Endothelial cell of umbilical vein (primary cell): ENCODE measurements around the gene PTGS1. TPM values are rescaled to one million over a fixed set of nuclear protein-coding genes. Genes with fewer than 3 reads are reported as not detected.

Experiments used
- BruUV-seq: library from RNA; stranded (reverse); fragments of 400-500 nt; replicated peaks from 2 replicates; lab custom pipeline; 2021; lab: Mats Ljungman, UMichigan
- CTCF ChIA-PET: fragments of 300-600, 350-600 bp; sonication (Branson Sonifier 250); formaldehyde crosslinking; loops from one replicate; lab custom pipeline; 2021; ENCODE audit warnings: antibody characterized with exemption, inconsistent platforms; lab: Charles Lee
- POLR2A ChIA-PET: fragments of 300-600, 350-600 bp; sonication (Branson Sonifier 250); formaldehyde crosslinking; loops from one replicate; lab custom pipeline; 2021; ENCODE audit warnings: antibody characterized with exemption, inconsistent platforms; lab: Charles Lee
- DNase-seq: peaks from one replicate; pipeline ENCODE4 v3.0.0-alpha.2; 2011; ENCODE audit warnings: low read depth, low spot score
- FAIRE-seq: peaks from 2 replicates; lab custom pipeline; 2011; peaks lifted over from hg19 to GRCh38; lab: Jason Lieb, UNC
- H2AFZ ChIP-seq: 2 replicates; pipeline ENCODE4 v1.6.0; 2012; ENCODE audit warnings: low read depth, low read length, control low read depth, inconsistent platforms
- H3K27ac ChIP-seq: 2 replicates; pipeline ENCODE4 v1.5.1; 2011; ENCODE audit warnings: low read depth, mild to moderate bottlenecking, control low read depth, low read length, moderate library complexity; ENCODE audit not compliant: insufficient read depth
- H3K27me3 ChIP-seq, 2 experiments: 2 replicates each; pipeline versions ENCODE4 v1.6.0 to v1.6.1; 2011; ENCODE audit warnings: low read length in 2 of 2, mixed read lengths in 1 of 2; ENCODE audit not compliant: control insufficient read depth in 2 of 2, insufficient read depth in 2 of 2
- H3K36me3 ChIP-seq, 2 experiments: 2 replicates in 1 of 2; 3 replicates in 1 of 2; pipeline ENCODE4 v1.5.1; 2011; ENCODE audit warnings: low read length in 2 of 2, mild to moderate bottlenecking in 1 of 2, moderate library complexity in 1 of 2; ENCODE audit not compliant: control insufficient read depth in 2 of 2, insufficient read depth in 2 of 2; ENCODE audit errors: extremely low read depth in 1 of 2
- H3K4me1 ChIP-seq: 3 replicates; pipeline ENCODE4 v1.5.1; 2011; ENCODE audit warnings: mild to moderate bottlenecking, low read length; ENCODE audit not compliant: control insufficient read depth, insufficient read depth; ENCODE audit errors: extremely low read depth
- H3K4me2 ChIP-seq: 2 replicates; pipeline ENCODE4 v1.6.1; 2011; ENCODE audit warnings: low read length, control low read depth, mixed read lengths; ENCODE audit not compliant: insufficient read depth
- H3K4me3 ChIP-seq, 3 experiments: fragments of 200-600 bp in 1 of 3; sonication (generic), shearing (Covaris generic) in 1 of 3; replicated peaks in 1 of 3; 2 replicates each; pipeline ENCODE4 v1.5.1; 2011 to 2016; ENCODE audit warnings: control low read depth in 3 of 3, low read length in 3 of 3, mild to moderate bottlenecking in 2 of 3, inconsistent platforms in 1 of 3, low read depth in 1 of 3, moderate library complexity in 1 of 3; ENCODE audit not compliant: insufficient read depth in 1 of 3
- H3K79me2 ChIP-seq: 2 replicates; pipeline ENCODE4 v1.6.0; 2012; ENCODE audit warnings: low read length, inconsistent platforms; ENCODE audit not compliant: control insufficient read depth, insufficient read depth
- H3K9ac ChIP-seq: replicated peaks from 2 replicates; pipeline ENCODE3; 2011; ENCODE audit warnings: low read length, control low read depth; ENCODE audit not compliant: insufficient read depth; ENCODE audit errors: extremely low read depth
- H3K9me1 ChIP-seq: replicated peaks from 3 replicates; pipeline ENCODE4 v1.6.0; 2011; ENCODE audit warnings: mild to moderate bottlenecking, low read length; ENCODE audit not compliant: control insufficient read depth, insufficient read depth; ENCODE audit errors: extremely low read depth
- H3K9me3 ChIP-seq: replicated peaks from 2 replicates; pipeline ENCODE4 v1.5.1; 2012; ENCODE audit warnings: low read length, inconsistent platforms; ENCODE audit not compliant: control insufficient read depth, insufficient read depth
- H4K20me1 ChIP-seq: replicated peaks from 2 replicates; pipeline ENCODE3; 2011; ENCODE audit warnings: mild to moderate bottlenecking, low read length; ENCODE audit not compliant: control insufficient read depth, insufficient read depth; ENCODE audit errors: extremely low read depth
- CTCF ChIP-seq, 2 donors: IDR thresholded peaks; 1 replicate in 1 of 2; 2 replicates in 1 of 2; pipeline ENCODE4 v1.5.1; 2011; ENCODE audit warnings: low read length in 2 of 2, mild to moderate bottlenecking in 2 of 2, moderate library complexity in 2 of 2, control low read depth in 1 of 2, inconsistent platforms in 1 of 2, low read depth in 1 of 2; ENCODE audit not compliant: insufficient read depth in 1 of 2; ENCODE audit errors: extremely low read depth in 1 of 2
- EZH2 ChIP-seq: IDR thresholded peaks from 2 replicates; pipeline ENCODE4 v1.6.1; 2012; ENCODE audit warnings: borderline replicate concordance, low read depth, mild to moderate bottlenecking, moderate library complexity, low read length, inconsistent platforms; ENCODE audit not compliant: severe bottlenecking
- FOS ChIP-seq: IDR thresholded peaks from 2 replicates; pipeline ENCODE4 v1.6.1; 2011; ENCODE audit warnings: mild to moderate bottlenecking, low read length, moderate library complexity, borderline replicate concordance; ENCODE audit not compliant: insufficient read depth
- GATA2 ChIP-seq: IDR thresholded peaks from 2 replicates; pipeline ENCODE4 v1.7.0; 2011; ENCODE audit warnings: low read depth, mild to moderate bottlenecking, moderate library complexity, mixed read lengths, low read length; ENCODE audit not compliant: insufficient read length, insufficient read depth
- JUN ChIP-seq: IDR thresholded peaks from 2 replicates; pipeline ENCODE4 v1.6.1; 2011; ENCODE audit warnings: borderline replicate concordance, low read depth; ENCODE audit not compliant: insufficient read length, insufficient read depth
- MYC ChIP-seq: IDR thresholded peaks from one replicate; pipeline ENCODE4 v1.6.1; 2011; ENCODE audit warnings: mild to moderate bottlenecking, low read depth, low read length
- POLR2A ChIP-seq: IDR thresholded peaks from 2 replicates; pipeline ENCODE4 v1.6.1; 2012; ENCODE audit warnings: low read depth, mild to moderate bottlenecking, control low read depth, low read length
- POLR2AphosphoS5 ChIP-seq: IDR thresholded peaks from 2 replicates; pipeline ENCODE4 v1.6.1; 2012; ENCODE audit warnings: low read depth, mild to moderate bottlenecking, control low read depth, low read length, moderate library complexity; ENCODE audit not compliant: insufficient read depth
- dilution Hi-C: fragments of 300-500 bp; cut with MboI; formaldehyde crosslinking; loops from one replicate; pipeline ENCODE4 v1.15.0; 2019; ENCODE audit warnings: low sequenced_read_pairs; ENCODE audit not compliant: extremely low pct_ligation_motif_present
- intact Hi-C: fragments of 100-400 bp; cut with micrococcal nuclease; formaldehyde crosslinking; loops from one replicate; pipeline ENCODE4 v1.10.0; 2022
- polyA plus RNA-seq, 4 experiments: library from polyadenylated mRNA; depleted of rRNA in 3 of 4; stranded (reverse) in 3 of 4; unstranded in 1 of 4; fragments of >200 nt; gene quantifications; 2 replicates each; pipeline versions ENCODE4 v1.2.1 to v1.2.3, GENCODE V29; 2011 to 2012; ENCODE audit warnings: missing spikeins in 1 of 4
- total RNA-seq: library from RNA; stranded (reverse); gene quantifications from 2 replicates; pipeline ENCODE4 v1.2.3, GENCODE V29; 2021
- TF ChIP-seq, protein P1 (sequence below): IDR thresholded peaks from 2 replicates; pipeline ENCODE4 v1.6.1; 2011; ENCODE audit not compliant: insufficient read depth, insufficient read length

Gene PTGS1
- total and polyA plus RNA-seq, 2 donors (not counting 3 experiments of a cell fraction or from before 2014, with no cell fraction given), result 37.6 to 45.2 TPM

DNA sequence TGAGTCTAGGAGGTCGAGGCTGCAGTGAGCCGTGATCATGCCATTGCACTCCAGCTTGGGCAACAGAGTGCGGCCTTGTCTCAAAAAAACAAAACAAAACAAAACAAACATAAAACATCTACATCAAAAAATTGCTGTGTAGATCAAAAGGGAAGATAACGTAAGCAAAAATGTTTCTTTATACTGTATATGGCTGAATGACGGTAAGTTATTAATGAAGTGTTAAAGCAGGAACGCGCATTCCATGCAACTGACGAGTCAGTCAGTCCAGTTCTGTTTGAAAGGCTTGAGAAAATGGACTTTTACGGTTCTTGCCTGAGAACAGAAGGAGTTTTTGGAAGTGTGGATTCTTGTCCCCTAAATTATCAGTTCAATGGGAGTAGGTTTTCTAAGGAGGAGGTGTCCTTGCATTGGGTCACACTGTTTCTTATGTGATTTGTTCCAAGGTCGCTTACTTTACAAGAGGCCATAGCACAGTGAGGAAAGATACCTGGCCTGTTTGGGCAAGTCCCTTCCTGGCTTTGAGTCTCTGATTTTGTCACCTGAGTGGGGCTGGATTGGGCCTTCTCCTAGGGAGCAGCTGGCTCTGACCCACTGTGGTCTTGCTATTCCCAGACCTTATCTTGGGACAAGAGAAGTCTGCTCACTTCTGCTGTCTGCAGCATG is 6.6 kb upstream of the PTGS1 start:
- Histone ChIP-seq H3K4me1 (no peaks in the 10 kb centered on the region), H3K9ac (no peak overlapping the region), H3K27ac (no peak overlapping the region), H3K4me3 (no peak overlapping the region), H3K79me2 (no peaks in the 10 kb centered on the region), H3K9me3 (no peaks in the 10 kb centered on the region), H2AFZ (no peak overlapping the region), H3K9me1 (no peaks in the 10 kb centered on the region), H3K4me2 (no peak overlapping the region), H4K20me1 (no peaks in the 10 kb centered on the region), H3K27me3 (no peaks in the 10 kb centered on the region), H3K36me3 (no peaks in the 10 kb centered on the region)
- dilution Hi-C loops (loop anchor here (25.0 kb wide), 1 partner anchor 252 kb away; no protein-coding TSS in a partner anchor), intact Hi-C loops (no loop called here)
- TF ChIP-seq EZH2, result no peak
- TF ChIP-seq FOS, result no peak
- no peak for TF ChIP-seq POLR2AphosphoS5
- no peak for TF ChIP-seq GATA2
- no peak for TF ChIP-seq CTCF (IDR thresholded peaks at IDR 0.05; ENCODE audit: extremely low read depth in 1 of 2, insufficient read depth in 1 of 2, low read depth in 1 of 2, low read length in 2 of 2)
- no peak for TF ChIP-seq MYC
- no peak for TF ChIP-seq JUN
- TF ChIP-seq POLR2A, result no peak
- TF ChIP-seq, protein P1, sequence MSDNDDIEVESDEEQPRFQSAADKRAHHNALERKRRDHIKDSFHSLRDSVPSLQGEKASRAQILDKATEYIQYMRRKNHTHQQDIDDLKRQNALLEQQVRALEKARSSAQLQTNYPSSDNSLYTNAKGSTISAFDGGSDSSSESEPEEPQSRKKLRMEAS, result no peak
- FAIRE-seq, result no peak
- ChIA-PET CTCF (interaction anchor here (1.0 to 2.4 kb wide), 3 partner anchors 8 to 265 kb away, joined by 3 to 8 read pairs (median 7); no protein-coding TSS in a partner anchor), POLR2A (no interaction called here)
- no TSS peak for BruUV-seq
- DNase-seq, result no peak
